ENCODE results near the gene POU6F2.
A peak's percentile ranks its signal among the peaks of the same experiment; 100 is the strongest.
"Not testable (repeated sequence)": the region's sequence is repeated elsewhere in the genome, so short reads cannot be mapped to it uniquely, and the experiment has no call there.

Gene POU6F2

DNA sequence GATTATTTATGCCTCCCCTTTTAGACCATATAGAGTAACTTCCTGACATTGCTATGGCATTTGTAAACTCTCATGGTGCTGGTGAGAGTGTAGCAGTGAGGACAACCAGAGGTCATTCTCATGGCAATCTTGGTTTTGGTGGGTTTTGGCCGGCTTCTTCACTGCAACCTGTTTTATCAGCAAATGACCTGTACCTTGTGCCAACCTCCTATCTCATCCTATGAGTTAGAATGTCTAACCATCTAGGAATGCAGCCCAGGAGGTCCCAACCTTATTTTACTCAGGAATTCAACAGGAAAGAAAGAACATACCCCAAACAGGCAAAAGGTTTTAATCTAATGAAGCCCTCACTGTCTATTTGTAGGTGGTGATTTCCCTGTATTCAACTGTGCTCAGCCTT is 383.1 kb downstream of the POU6F2 start:
- DNase-seq = no peak

DNA sequence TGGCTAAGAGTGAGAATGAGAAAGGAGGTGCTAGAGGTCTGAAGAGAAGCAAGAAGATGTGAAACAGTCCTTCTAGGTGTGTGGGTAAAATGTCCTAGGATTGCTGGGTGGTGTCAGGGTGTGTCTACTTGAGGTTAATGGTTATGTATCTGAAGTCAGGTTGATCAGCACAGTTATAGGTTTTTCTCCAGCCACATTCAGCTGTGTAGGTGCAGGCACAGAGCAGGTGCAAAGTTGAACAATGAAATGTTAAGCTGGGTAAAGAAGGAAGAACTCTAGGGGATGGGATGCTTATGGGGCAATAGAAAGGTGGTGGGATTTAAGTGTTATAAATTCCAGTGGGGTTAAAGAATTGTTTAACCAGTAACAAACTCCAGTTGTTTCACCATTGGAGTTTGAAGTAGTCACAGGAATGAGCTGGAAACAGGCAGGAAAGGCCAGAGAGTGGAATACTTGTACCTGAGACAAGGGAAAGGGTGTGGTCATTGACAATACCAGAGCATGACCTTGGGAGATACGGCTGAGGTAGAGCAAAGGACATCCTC is 388.1 kb downstream of the POU6F2 start:
- no peak for DNase-seq

DNA sequence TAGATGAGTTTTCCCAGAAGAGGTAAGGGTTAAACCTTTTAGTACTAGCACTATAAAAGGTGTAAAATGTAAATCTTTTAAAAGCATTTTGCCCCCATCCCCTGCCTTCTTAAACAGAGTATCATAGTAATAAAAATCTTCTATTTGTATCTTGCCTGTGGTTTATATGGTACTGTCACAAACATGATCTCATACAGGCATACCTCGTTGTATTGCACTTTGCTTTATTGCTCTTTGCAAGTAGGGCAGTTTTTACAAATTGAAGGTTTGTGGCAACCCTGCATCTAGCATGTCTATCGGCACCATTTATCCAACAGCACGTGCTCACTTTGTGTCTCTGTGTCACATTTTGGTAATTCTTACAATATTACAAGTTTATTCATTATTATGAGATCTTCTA is 389.7 kb downstream of the POU6F2 start:
- no peak for DNase-seq

DNA sequence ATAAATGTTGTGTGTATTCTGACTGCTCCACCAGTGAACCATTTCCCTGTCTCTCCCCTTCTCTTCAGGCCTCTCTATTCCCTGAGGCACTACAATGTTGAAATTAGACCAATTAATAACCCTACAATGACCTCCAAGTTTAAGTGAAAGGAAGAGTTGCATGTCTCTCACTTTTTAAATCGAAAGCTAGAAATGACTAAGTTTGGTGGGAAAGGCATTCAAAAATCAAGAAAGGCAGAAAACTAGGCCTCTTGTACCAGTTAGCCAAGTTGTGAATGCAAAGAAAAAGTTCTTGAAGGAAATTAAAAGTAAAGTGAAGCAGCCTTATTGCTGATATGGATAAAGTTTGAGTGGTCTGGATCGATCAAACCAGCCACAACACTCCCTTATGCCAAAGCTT is 390.2 kb downstream of the POU6F2 start:
- no peak for DNase-seq

DNA sequence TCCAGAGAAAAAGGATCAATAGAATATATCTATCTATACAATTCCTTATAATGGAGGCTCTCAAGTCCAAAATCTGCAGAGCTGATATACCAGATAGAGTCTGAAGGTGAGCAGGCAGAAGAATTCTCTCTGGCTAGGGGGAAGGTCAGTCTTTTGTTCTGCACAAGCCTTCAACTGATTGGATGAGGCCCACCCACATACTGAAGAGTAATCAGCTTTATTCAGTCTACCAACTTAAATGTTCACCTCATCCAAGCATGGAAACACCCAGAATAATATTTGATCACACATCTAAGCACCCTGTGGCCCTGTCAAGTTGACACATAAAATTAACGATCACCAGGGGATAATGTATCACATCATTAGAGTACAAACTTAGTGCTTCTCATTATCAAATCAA is 394.7 kb downstream of the POU6F2 start:
- no peak for DNase-seq

DNA sequence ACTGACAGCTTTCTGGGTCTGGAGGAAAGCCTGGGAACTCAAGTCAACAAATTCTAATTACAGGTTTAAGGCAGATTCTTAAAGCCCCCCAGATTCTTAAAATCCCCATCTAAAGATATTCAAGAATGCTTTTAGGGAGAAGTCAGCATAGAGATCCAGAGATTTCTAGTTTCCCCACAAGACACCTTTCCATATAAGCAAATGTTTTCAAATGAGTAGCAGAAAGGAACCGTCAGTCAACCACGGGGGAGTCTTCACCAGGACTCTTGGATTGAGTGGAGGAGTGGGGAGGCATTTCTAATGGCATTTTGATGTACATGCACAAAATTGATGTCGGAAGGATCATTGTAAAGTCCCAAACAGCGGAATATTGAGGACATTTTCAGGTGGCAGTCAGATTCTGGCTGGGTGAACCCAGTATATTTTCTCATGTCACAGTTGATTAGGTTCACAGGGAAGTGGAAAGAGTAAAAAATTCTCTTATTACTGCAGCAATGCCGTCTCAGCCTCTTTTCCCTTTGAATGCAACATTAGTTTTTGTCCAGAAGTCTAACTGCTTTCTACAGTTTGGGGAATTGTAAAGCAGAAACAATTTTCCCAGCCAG is 396.8 kb downstream of the POU6F2 start:
- no peak for DNase-seq

DNA sequence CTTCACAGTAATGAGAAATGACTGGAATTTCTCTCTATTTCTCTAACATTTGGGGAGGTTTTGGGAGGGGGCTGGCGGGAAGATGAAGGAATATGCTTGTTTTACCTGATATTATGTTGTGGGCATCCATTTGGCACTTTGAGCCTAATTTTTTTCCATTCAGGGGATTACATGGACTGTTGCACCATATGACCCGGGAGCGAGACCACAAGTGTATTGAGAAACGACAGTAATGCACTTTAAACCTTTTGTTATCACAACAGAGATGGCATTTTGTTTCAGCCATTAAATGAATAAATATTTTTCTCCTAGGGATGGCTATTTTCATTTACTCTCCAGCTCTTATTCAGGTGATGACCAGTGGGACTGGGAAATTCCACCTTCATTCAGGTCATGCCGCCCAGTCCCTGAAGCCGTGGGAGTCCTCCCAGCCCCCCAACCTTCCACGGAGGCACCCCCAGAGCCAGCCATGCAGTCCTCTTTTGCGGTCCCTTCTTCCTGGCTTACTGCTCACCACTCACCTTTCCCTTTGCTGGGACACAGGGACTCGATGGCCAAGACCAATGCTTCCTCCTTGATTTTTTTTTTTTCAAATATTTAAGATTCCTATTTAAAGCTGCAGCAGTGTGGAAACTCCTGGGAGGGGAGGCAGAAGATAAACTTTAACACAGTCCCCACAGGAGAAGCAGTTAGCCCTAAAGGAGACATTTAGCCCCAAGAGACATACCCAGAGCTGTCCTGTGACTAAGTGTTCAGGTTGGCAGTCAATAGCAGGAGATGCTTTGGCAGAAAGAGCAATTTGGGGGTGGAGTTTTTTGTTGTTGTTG is 397.6 kb downstream of the POU6F2 start:
- no peak for DNase-seq

DNA sequence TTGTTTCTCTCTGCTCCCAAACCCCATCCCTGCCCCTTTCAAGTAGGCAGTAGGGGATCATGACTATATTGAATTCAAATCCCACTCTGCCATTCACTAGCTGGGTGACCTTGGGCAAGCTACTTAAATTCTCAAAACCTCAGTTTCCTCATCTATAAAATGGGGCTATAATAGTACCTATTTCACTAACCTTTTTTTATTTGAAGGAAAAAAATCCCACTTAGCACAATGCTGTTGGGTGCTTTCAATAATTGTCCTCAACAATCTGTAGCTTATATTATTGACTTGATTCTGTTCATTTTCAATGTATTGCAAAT is 398.1 kb downstream of the POU6F2 start:
- no peak for DNase-seq

DNA sequence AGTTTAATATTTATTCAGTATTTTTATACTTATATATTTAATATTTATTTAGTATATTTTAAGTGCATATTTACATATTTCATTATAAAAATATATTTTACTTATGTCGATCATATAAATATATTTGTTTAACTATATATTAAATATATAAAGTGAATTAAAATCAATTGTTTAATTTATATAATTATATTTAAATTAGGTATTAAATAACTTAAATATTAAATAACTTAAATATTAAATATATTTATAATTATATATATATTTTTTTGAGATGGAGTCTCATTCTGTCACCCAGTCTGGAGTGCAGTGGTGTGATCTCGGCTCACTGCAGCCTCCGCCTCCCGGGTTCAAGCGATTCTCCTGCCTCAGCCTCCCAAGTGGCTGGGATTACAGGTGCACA is 399.2 kb downstream of the POU6F2 start:
- DNase-seq = not testable (repeated sequence)

DNA sequence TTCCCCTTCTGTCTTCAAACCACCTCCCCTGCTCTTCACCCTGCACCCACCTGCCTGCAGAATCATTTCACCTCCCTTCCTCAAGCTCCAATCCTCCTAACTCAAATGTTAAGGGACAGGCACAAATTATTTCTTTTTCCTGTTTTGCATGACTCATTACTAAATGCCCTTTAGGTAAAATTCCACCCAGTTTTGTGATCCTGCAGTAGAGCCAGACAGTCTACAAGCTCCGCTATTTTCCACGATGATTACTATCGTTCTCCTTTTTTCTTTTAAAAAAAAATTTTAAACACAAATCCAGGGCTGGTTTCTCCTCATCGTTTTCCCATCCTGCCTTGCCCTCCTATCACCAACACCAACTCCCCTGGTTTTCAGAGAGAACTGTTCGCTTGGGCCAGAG is 401.7 kb downstream of the POU6F2 start:
- no peak for DNase-seq

DNA sequence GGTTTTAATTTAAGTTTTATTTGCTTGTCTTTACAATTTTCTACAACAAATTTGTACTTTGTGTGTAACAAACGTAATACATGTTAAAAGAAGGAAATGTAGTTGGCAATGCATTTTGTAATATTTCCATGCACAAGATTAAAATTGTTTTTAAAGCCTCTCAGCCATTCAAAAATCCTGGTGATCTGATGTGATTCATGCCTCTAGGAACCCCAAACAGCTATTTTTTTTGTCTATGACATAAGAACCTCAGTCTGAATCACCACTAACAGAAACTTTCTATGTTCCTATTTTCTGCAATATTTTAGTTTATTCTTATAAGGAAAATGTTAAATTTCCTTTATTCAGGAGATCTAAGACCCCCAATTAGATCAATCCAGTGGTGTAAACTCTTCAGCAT is 405.4 kb downstream of the POU6F2 start:
- DNase-seq = no peak

DNA sequence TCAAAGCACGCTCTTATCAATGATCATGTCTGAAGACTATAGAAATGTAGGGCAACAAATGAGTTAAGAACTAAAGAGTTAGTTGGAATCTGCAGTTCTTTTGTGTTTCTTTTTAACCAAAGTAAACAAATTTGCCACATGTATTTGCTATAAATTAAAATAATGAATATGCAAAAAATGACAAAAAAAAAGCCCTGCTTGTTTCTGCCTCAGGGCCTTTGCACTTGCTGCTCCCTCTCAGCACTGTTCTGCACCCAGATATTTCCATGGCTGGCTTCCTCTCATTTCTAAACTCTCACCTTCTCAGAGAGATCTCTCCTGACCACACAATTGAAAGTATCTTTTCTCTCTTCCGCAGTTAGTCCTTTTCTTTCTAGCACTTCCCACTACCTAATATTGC is 406.7 kb downstream of the POU6F2 start:
- DNase-seq = no peak

DNA sequence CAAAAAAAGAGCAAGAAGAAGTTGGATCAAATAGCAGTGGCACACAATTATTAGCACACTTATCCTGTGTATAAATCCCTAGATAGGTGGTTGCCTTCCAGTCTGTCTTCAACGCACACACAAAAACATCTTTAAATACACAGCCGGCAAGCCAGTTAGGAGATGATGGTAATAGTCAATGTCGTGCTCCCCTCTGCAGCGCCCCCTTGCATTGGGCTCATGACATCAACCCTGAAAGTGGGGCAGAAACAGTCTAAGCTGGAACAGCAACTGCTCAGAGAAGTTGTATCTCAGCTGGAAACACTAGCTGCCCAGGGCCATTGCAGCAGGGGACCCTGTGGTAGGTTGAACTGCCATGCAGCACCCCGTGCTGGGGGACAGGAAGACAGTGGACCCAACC is 409.0 kb downstream of the POU6F2 start:
- no peak for DNase-seq

DNA sequence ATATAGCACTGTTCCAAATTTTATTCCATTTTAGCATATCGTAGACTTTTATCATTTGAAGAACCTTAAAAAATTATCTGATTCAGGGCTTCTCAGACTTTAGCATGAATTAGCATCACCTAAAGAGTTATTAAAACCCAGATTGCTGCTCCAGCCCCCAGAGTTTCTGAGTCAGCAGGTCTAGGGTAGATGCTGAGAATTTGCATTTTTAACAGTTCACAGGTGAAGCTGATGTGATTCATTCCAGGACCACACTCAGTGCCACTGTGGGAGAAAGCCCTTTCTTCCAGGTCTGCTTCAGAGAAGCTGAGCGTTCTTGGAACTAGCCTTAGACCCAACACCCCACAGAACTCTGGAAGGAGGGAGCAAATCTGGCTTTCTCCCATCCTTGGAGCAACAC is 414.4 kb downstream of the POU6F2 start:
- DNase-seq = no peak

DNA sequence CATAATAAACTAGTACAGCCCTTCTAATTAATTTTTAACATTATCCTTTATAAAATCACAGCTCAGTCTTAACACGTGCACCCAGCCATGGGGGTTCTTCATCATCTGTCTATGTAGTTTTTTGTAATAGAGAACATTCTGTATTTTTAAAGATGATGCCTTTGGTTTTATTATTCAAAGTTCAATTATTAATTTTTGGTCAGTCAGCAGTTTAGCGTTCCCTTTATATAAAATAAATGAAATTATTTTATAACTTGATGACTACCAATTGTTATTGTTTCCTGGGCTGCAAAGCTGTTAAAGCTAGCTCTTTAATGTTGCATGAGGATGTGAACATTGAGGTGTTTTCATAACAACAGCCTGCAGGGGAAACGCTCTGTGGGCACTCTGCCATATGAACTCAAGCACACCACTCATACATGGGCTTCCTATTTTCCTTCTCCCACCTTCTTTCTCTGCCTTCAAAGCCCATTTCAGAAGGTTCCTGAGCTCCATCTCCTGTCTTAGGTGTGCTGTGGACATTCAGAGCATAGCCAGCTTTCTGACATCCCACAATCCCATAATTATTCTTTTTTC is 416.5 kb downstream of the POU6F2 start:
- no peak for DNase-seq

DNA sequence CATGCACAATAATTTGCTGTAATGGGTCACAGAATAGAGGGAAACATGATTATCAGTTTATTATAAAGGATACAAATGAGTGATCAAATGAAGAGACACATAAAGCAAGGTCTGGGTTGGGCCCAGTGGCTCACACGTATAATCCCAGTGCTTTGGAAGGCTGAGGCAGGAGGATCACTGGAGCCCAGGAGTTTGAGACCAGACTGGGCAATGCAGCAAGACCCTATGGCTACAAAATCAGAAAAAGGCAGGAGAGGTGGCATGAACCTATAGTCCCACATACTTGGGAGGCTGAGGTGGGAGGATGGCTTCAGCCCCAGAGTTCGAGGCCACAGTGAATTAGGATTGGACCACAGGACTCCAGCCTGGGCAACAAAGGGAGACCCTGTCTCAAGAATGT is 421.7 kb downstream of the POU6F2 start:
- no peak for DNase-seq

DNA sequence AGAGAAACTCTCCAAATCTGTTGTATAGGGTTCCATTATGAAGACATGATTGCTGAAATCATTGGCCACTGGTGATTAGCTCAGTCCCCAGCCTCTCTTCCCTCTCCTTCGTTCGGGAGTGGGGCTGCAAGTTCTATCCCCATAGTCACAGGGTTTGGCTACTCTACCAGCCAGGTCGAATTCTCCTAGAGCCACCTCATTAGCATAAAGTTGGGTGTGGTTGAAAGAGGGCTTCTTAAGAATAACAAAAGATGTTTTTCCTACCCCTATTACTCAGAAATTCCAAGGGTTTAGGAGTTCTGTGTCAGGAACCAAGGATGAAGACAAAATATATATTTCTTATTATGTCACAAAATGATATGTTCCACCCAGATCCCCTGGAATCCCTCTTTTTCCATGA is 422.3 kb downstream of the POU6F2 start:
- no peak for DNase-seq

DNA sequence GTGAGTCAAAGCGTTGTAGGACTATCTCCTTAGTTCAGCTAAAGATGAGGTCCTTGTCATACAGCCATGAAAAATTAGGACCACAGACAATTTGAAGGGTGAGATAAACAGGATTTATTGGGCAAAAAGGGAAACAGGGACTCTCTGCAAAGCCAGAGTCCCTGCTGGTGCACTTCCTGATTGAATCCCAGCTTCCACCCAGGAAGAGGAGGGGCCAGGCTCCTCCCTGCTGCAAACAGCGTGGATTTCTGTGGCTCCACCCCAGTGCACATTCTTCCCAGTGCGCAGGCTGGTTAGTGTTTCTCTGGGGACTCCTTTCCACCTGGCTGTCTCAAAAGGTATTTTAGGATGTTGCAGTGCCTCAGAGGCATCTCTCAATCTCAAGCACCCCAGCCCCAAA is 423.1 kb downstream of the POU6F2 start:
- no peak for DNase-seq

DNA sequence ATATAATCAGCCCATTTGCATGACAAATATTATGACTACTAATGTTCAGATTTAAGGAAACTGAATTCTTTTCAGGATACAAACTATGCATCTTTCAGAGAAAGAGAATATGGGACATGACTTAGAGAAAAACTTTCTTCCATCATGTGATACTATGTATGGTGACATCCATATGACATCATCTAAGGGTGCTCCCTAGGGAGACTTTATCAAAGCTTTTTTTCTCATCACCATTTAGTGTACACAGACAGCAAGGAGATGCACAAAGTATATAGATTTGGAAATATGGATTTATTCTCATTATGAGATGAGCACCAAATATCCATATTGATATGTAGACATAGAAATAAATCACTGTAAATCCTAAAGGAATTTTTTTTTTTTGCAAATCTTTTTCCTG is 424.3 kb downstream of the POU6F2 start:
- DNase-seq = no peak

DNA sequence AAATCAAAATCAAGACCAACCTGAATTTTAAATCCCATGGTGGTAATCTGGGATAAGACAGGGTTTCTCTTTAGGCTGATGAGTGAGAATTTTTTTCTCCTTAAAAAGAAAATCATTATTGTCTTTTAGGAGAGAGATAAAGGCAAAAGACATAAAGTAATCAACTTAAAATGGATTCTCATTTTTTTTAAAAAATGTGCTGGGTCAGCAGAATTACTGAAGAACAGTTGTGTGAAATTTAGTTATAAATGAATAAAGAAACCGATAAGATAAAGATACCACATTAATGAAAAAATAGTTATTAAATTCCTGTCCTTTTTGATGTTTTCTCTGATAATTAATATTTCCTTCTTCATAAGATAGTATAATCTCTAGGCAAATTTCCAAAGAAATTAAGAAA is 427.2 kb downstream of the POU6F2 start:
- no peak for DNase-seq

DNA sequence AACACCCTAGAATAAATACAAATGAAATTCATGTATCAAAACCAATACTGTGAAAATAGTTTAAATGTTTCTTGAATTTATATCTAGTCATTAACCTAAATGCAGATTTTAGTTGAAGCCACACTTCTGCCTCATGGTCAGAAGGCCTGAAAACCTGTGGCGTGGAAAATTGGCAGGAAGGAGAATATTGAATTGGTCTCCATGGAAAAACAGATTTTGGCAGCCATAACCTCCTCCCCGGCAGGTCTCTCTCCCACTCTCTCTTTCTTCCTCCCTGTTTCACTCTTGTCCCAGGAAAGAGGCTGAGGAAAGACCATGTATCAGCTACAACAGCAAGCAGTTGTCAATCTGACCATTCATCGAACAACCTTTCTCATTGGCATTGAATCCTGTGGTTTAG is 427.9 kb downstream of the POU6F2 start:
- no peak for DNase-seq

DNA sequence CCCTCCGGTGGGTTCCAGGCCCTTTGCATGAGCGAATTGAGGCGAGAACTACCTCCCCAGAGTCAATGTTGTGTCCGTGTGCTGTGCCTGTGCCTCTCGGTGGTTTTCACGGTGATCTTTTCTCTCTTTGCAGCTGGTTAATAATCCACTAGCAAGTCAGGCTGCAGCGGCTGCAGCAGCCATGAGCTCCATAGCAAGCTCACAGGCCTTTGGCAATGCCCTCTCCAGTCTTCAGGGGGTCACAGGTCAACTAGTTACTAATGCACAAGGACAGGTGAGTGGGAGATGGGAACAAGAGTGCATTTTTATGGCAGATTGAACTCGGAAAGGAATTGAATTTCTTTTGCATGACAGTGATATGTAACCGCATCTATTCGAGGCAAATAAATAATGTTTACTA is 428.8 kb downstream of the POU6F2 start:
- no peak for DNase-seq

DNA sequence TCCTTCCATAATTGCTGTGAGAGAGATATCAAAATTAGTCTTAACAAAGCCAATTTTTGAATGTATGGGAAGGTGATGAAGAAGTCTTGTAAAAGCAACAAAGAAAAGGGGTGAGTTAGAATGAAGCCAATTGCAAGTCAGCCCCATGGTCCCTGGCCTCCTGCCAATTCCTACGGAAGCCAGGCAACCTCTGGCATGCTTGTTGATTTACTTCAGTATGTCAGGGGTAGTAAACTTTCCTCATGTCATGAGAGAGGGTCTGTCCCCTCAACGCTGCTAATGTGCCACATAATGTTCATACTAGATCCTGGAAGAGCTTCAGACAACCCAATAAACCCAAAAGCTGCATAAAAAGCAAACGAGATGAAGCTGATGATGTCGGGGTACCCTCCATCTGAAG is 429.4 kb downstream of the POU6F2 start:
- DNase-seq = peak in 1 of 2 experiments; percentile 38

DNA sequence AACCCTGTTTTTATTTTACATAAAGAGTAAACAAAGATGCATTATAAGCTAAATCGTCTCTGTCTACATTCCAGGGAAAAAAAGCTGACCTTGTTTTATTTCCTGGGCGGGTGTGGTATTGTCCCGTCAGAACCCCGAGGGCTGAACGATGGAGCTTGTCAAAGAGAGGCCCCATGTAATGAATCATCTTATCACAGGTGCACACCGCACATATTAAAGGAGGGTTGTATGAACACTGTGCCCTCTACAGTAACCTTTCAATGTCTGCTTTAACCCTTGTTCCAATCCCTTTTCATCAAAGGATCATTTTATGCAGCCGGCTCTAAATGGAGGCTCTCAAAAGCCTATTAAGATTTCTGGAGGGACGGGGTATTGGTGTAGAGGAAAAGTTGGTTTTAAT is 430.0 kb downstream of the POU6F2 start:
- DNase-seq = no peak

DNA sequence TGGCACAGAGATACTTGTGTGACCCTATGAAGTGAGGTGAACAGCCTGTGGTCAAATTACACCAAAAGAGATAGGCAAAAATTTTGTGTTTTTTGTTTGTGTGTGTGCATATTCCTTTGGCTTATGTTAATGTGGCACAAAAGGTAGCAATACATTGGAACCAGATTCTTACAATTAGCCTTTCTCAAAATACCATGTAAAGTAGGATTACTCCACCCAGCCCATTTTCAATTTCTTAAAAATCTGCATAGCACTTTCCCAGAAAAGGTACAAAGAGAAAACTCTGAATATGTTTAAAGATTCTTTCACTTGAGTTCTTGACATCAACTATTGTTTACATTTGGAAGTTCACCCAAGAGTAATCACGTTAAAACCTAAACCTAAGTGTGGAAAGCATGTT is 431.2 kb downstream of the POU6F2 start:
- DNase-seq = no peak
